NCI-H2107 (cell line): ENCODE measurements around the gene IFNLR1.
A peak's percentile ranks its signal among the peaks of the same experiment; 100 is the strongest.

Source experiments
- DNase-seq: peaks from one replicate; lab custom pipeline; 2025; lab: John Stamatoyannopoulos, UW

IFNLR1 gene

DNA sequence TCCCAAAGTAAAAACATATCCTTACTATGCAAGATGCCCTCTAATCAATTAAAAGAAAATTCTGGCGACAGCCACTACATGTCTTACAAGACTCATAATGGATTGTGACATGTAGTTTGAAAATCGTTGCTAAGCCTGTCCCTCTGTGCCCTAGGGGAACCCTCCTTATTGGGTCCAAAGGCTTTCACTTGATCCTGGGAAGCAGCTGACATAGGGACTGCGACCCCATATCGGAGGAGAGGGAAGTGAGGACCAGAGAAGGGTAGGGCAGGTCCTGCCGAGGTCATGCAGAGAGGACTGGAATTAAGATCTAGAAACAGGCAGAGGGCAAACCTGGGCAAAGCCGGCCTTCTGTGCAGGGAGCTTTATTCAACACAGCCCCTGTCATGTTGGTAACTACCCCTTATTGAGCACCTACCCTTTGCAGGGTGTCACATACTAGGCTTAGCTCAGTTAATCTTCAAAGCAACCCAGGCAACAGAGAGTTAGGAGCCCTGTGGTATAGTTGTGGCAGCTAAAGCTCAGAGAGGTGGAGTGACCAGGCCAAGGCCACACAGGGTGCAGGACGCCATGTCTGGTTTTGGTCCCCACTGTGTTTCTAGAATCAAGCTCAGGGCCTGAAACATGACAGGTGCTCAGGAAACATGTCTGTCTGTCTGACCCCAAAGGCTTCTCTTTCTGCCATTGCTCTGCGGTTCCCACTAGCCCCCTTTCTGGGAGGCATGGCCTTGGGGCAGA, 18.4 kb upstream of the IFNLR1 start:
- no peak for DNase-seq

- no peak for DNase-seq
Observed at GRCh38 chr1:24204116-24204515, 17.0 kb upstream of the IFNLR1 start.

- DNase-seq: no peak
Observed at GRCh38 chr1:24203404-24203803, 16.3 kb upstream of the IFNLR1 start.

- no peak for DNase-seq
Observed at GRCh38 chr1:24202987-24203386, 15.9 kb upstream of the IFNLR1 start.

GRCh38 chr1:24202556-24202955, 15.5 kb upstream of the IFNLR1 start:
- DNase-seq: no peak

DNA sequence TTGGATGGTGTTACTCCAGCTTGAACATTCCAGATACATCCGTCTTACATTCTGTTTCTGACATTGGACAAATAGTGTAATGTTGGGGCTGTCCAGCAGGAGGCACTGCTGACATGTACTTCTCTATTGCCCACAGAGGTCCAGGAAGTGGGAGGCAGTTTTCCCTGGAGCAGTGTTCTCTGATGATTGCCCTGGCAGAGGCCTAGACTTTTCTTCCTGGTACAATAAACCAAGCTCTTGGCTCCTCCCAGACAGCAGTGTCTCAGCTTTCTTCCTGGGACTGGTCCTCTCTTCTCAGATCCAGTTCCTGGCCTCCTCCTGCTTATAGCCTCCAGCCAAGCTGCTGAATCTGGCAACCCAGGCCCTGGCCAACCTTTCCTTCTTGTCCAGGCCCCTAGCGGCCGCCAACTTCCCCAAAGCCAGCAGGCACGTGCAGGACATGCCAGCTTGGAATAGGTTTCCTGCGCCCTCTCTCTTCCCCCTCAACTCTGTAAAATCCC, 14.9 kb upstream of the IFNLR1 start:
- peak; percentile 80 for DNase-seq

- peak; percentile 60 for DNase-seq
Observed at GRCh38 chr1:24199291-24199900, 12.3 kb upstream of the IFNLR1 start.

DNA sequence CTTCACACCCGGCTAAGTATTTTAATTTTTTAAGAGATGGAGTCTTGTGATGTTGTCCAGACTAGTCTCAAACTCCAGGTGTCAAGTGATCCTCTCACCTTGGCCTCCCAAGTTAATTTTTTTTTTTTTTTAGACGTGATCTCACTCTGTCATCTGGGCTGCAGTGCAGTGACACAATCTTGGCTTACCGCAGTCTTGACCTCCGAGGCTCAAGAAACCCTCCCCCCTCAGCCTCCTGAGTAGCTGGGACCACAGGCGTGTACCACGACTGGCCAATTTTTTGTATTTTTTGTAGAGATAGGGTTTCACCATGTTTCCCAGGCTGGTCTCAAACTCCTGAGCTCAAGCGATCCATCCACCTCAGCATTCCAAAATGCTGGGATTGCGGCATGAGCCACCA, 11.7 kb upstream of the IFNLR1 start:
- DNase-seq: no peak

GRCh38 chr1:24195874-24196273, 8.8 kb upstream of the IFNLR1 start:
- no peak for DNase-seq

DNA sequence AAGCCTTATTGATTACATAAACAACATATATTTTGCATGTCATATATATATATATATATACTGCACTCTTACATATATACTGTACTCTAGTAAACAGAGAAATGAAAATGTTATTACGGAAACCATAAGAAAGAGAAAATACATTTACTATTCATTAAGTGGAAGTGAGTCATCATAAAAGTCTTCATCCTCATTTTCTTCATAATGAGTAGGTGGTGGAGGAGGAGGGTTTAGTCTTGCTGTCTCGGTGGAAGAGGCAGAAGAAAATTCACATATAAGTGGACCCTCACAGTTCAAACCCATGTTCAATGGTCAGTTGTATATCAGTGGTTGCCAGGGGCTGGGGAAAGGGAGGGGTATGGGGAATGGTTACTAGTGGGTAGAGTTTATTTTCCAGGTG, 8.0 kb upstream of the IFNLR1 start:
- no peak for DNase-seq

DNA sequence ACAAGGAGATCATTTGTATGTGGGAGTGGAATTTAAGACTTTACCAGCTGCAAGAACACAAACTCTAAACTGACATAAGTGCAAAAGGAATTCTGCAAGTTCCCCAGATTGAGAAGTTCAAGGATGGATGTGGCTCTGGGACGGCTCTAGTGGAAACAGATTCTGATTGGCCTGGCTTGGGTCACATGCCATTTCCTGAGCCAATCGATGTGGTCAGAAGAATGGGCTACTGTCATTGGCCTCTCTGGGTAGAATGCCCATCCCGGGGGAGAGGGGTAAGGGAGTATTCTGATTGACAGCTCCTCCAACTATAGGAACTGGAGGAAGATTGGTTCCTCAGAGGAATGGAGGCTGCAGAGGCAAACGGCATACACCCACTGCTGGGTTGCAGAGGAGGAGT, 6.0 kb upstream of the IFNLR1 start:
- no peak for DNase-seq

DNA sequence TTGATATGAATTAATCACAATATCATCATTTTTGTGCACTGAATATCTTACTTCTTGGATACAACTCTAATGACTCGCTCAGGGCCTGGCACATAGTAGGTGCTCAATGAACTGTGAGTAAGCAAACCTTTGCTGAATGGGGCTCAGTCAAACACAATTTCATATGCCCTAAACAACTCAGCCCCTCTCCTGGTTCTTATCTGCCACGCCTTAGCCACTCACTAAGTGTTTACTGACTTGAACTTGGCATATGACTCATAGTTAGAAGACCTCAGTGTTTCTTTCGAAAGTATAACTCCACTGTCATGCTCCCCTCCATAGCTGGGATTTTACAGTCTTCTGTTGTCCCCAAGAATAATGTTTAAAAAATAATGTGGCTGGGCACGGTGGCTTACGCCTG, 4.8 kb upstream of the IFNLR1 start:
- DNase-seq: no peak

DNA sequence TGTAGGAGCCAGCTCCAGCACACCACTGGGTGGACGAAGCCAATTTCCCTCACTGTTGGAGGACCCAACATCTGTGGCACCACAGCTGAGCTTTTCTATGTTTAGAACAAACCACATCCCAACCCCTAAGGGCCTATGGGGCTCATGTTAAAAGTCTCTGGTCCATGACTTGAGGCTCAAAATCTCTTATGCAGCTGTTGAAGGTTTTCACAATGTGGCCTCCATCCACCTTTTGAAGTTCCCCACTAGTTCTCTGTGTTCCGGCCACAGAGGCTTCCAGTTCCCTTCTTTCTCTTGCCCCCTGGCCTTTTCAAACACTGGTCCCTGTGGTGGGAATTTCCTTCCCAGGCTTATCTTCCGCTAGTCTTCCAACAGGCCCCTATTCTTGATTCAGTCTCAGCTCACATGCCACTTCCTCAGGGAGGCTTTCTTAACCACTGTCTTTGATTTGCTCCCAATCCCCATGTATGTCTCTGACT, 3.9 kb upstream of the IFNLR1 start:
- no peak for DNase-seq

DNA sequence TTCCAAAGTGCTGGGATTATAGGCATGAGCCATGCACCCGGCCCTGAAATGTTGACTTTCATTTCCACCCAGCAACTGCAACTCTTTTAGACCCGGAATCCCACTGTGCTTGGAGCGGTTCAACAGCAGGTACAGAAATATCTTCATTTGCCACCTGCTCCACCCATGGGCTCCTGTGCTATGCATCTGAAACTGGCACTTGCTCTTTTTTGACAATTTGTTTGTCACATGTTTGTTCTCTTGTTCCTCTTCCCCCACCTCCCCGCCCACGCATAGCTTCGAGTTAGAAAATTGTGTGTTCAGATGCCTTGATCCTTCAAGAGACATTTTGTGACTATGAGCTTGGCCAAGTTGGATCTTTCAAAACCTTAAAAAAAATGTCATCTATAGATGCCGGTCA, 2.4 kb upstream of the IFNLR1 start:
- DNase-seq: no peak

DNA sequence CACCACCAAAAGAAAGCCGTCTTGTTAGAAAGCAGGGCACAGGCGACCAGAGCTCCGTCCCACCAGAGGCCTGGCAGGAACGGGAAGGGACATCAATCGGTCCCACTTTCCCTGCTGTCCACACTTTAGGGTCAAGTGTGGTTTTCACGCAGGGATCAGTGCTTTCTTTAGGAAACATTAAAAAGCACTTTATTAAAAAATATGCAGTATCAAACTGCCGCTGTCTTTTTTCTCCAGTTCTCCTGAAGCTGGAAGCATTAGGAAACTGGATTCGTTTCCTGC, 437 bp downstream of the IFNLR1 start:
- no peak for DNase-seq

DNA sequence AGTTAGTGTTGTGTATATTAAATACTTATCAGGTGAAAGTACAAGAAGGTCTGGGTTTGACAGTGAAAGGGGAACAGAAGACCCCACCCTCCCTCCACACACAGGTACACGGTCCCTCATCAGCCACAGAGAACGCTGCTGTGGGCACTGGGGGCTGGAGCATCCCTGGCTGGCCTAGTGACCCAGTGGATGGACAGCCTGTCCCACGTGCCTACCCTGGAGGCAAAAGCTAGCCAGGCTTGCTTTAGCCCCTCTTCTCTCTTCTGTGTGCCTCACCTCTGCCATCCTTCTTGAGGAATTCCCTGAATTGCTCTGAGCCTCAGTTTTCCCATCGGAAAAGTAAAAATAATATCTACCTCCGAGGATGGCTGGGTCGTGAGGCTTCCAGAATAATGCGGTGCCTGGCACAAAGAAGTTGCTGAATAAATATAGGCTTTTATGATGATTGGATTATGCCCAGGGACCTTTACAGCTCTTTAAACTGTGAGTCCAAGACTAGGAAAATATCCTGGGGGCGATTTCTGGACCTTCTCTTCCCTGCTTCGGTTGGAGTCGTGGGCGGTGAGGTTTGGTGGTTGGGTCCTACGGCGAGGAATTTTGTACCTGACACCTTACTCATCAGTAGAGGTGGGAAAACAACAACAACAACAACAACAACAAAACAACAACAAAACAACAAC, 918 bp downstream of the IFNLR1 start:
- no peak for DNase-seq

DNA sequence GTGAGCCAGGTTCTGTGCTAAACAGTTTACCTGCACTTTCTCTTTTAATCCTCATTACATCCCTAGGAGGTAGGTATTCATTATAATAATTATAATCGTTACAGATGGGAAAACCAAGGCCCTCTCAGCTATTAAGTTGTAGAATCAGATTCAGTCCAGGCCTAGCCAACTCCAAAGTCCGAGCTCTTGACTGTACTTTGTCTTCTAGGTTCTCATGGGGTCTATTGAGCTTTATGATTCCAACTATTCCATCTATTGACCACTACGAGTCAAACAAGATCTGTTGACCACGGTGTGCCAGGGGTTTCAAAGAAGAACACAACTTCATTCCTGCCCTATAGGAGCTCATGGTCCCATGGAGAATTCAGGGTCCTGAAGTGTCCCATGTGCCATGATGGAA, 2.0 kb downstream of the IFNLR1 start:
- no peak for DNase-seq

- DNase-seq: no peak
Observed at GRCh38 chr1:24182061-24182460, 5.0 kb downstream of the IFNLR1 start.

GRCh38 chr1:24181619-24182018, 5.5 kb downstream of the IFNLR1 start:
- DNase-seq: no peak

- DNase-seq: no peak
Observed at GRCh38 chr1:24180676-24181075, 6.4 kb downstream of the IFNLR1 start.

DNA sequence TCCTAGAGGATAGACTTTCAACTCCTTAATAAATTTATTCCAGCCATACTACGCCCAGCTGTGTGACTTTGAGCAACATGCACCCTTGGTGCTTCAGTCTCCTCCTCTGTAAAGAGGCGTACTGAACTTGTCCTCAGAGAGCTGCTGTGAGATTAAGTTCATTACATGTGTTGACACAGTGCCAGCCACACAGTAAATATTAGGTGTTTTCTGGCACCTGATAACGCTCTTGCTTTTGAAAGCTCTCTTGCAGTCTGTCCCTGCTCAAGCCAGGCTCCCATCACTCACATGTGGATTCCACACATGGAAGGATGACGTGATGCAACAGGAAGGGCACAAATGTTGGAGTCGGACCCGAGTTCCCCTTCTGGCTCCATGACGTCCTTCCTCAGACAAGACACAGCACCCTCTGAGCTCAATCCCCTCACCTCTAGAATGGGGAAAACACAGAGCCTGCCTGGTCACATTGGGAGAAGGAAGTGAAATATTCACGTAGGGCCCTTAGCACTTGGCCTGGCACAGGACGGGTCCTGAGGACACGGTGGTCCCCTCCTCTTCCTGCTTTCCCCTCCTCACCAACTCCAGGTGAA, 7.7 kb downstream of the IFNLR1 start:
- DNase-seq: no peak

DNA sequence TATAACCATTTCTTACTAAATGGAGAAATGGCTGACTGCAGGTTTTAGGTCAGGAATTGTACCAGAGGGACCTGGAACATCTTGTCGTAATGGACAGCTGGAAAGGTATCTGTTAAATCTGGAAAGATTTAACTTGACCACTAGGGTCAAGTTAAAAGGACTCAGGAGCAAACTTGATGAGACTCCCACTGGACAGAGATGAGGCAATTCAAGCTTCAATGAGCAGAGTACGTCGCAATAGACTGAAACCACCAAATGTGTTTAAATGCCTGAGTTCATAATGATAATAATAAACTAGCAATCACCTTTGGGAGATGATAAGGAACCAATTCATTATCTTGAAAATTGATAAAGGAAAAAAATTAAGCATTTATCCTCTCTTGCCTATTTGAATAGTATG, 8.7 kb downstream of the IFNLR1 start:
- DNase-seq: no peak

DNA sequence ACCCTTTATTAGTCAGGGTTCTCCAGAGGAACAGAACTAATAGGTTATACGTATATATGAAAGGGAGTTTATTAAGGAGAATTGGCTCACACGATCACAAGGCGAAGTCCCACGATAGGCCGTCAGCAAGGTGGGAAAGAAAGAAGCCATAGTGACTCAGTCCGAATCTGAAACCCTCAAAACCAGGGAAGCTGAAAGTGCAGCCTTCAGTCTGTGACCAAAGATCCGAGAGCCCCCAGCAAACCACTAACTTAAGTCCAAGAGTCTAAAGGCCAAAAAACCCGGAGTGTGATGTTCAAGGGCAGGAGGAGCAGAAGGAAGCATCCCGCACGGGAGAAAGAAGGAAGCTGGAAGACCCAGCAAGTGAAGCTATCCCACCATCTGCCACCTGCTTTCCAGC, 9.9 kb downstream of the IFNLR1 start:
- DNase-seq: no peak
